Measurements from ENCODE around the gene MAP3K15.

The MAP3K15 gene

GRCh38 chrX:19392703-19393102 lies 122.6 kb downstream of the MAP3K15 start:
- no peak for DNase-seq (ENCODE audit: low spot score)

- no peak for DNase-seq (ENCODE audit: low spot score)
Observed at GRCh38 chrX:19392078-19392477, 123.2 kb downstream of the MAP3K15 start.

- no peak for DNase-seq (ENCODE audit: low spot score)
Observed at GRCh38 chrX:19389227-19389845, 126.0 kb downstream of the MAP3K15 start.

GRCh38 chrX:19388741-19389140 lies 126.6 kb downstream of the MAP3K15 start:
- DNase-seq (ENCODE audit: low spot score): no peak

- DNase-seq (ENCODE audit: low spot score): no peak
Observed at GRCh38 chrX:19388064-19388679, 127.1 kb downstream of the MAP3K15 start.

- no peak for DNase-seq (ENCODE audit: low spot score)
Observed at GRCh38 chrX:19386679-19387078, 128.6 kb downstream of the MAP3K15 start.

GRCh38 chrX:19382555-19383145 lies 132.7 kb downstream of the MAP3K15 start:
- DNase-seq (ENCODE audit: low spot score): peak; percentile 40

GRCh38 chrX:19381326-19381725 lies 134.0 kb downstream of the MAP3K15 start:
- DNase-seq (ENCODE audit: low spot score): no peak

- no peak for DNase-seq (ENCODE audit: low spot score)
Observed at GRCh38 chrX:19377799-19378198, 137.5 kb downstream of the MAP3K15 start.

- no peak for DNase-seq (ENCODE audit: low spot score)
Observed at GRCh38 chrX:19375546-19375945, 139.8 kb downstream of the MAP3K15 start.

- no peak for DNase-seq (ENCODE audit: low spot score)
Observed at GRCh38 chrX:19373351-19373891, 141.9 kb downstream of the MAP3K15 start.

- no peak for DNase-seq (ENCODE audit: low spot score)
Observed at GRCh38 chrX:19372547-19373331, 142.6 kb downstream of the MAP3K15 start.

- DNase-seq (ENCODE audit: low spot score): peak; percentile 31
Observed at GRCh38 chrX:19372170-19372546, 143.2 kb downstream of the MAP3K15 start.

GRCh38 chrX:19370061-19370460 lies 145.2 kb downstream of the MAP3K15 start:
- no peak for DNase-seq (ENCODE audit: low spot score)

GRCh38 chrX:19368576-19368975 lies 146.7 kb downstream of the MAP3K15 start:
- no peak for DNase-seq (ENCODE audit: low spot score)

GRCh38 chrX:19361701-19362100 lies 153.6 kb downstream of the MAP3K15 start:
- no peak for DNase-seq (ENCODE audit: low spot score)

- no peak for DNase-seq (ENCODE audit: low spot score)
Observed at GRCh38 chrX:19360903-19361302, 154.4 kb downstream of the MAP3K15 start.

- no peak for DNase-seq (ENCODE audit: low spot score)
Observed at GRCh38 chrX:19358521-19358920, 156.8 kb downstream of the MAP3K15 start.

GRCh38 chrX:19354625-19355024 lies 160.7 kb downstream of the MAP3K15 start:
- DNase-seq (ENCODE audit: low spot score): no peak

- DNase-seq (ENCODE audit: low spot score): no peak
Observed at GRCh38 chrX:19350941-19351384, 164.3 kb downstream of the MAP3K15 start.

- DNase-seq (ENCODE audit: low spot score): no peak
Observed at GRCh38 chrX:19349264-19349663, 166.0 kb downstream of the MAP3K15 start.

- no peak for DNase-seq (ENCODE audit: low spot score)
Observed at GRCh38 chrX:19347916-19348315, 167.4 kb downstream of the MAP3K15 start.

GRCh38 chrX:19344661-19345060 lies 170.6 kb downstream of the MAP3K15 start:
- DNase-seq (ENCODE audit: low spot score): no peak

Data from globus pallidus (tissue), 1 donor.